Liver (tissue), 9 donors: Measurements from ENCODE around the gene CDC6. TPM values are rescaled to one million over a fixed set of nuclear protein-coding genes. Genes with fewer than 3 reads are reported as not detected.

Experiments
- DNase-seq: peaks from one replicate; pipeline ENCODE4 v3.0.0-alpha.2; 2017; ENCODE audit warnings: low spot score
- H3K27ac ChIP-seq, 2 donors: one replicate each; pipeline ENCODE4 v1.7.0; 2013; ENCODE audit warnings: inconsistent platforms in 2 of 2, low read length in 2 of 2, control low read depth in 1 of 2, low read depth in 1 of 2, mild to moderate bottlenecking in 1 of 2
- H3K27me3 ChIP-seq, 4 donors: one replicate each; pipeline versions ENCODE4 v1.6.1 to v1.7.0; 2013; ENCODE audit warnings: low read length in 3 of 4, inconsistent platforms in 1 of 4, mild to moderate bottlenecking in 1 of 4, moderate library complexity in 1 of 4; ENCODE audit not compliant: control insufficient read depth in 4 of 4, insufficient read depth in 4 of 4
- H3K36me3 ChIP-seq, 4 donors: one replicate each; pipeline versions ENCODE4 v1.6.1 to v1.7.0; 2013; ENCODE audit warnings: low read length in 3 of 4, mild to moderate bottlenecking in 3 of 4, low read depth in 1 of 4, moderate library complexity in 1 of 4; ENCODE audit not compliant: control insufficient read depth in 4 of 4, insufficient read depth in 3 of 4
- H3K4me1 ChIP-seq, 4 donors: one replicate each; pipeline versions ENCODE4 v1.6.1 to v1.7.0; 2013; ENCODE audit warnings: low read length in 3 of 4, mild to moderate bottlenecking in 3 of 4, moderate library complexity in 1 of 4; ENCODE audit not compliant: control insufficient read depth in 4 of 4, insufficient read depth in 4 of 4
- H3K4me3 ChIP-seq, 3 donors: one replicate each; pipeline versions ENCODE4 v1.6.1 to v1.7.0; 2013; ENCODE audit warnings: low read length in 3 of 3, control low read depth in 1 of 3, low read depth in 1 of 3, mild to moderate bottlenecking in 1 of 3
- H3K9ac ChIP-seq, 2 donors: one replicate each; pipeline ENCODE4 v1.7.0; 2013; ENCODE audit warnings: low read length in 2 of 2, mild to moderate bottlenecking in 2 of 2, moderate library complexity in 2 of 2, control low read depth in 1 of 2, low read depth in 1 of 2
- H3K9me3 ChIP-seq, 4 donors: one replicate each; pipeline versions ENCODE4 v1.6.1 to v1.7.0; 2013; ENCODE audit warnings: low read length in 3 of 4; ENCODE audit not compliant: control insufficient read depth in 4 of 4
- EGR1 ChIP-seq, 2 donors: IDR thresholded peaks; 2 replicates each; pipeline ENCODE4 v1.6.1; 2016 to 2018; ENCODE audit warnings: antibody characterized with exemption in 2 of 2, low read depth in 2 of 2
- FOXA1 ChIP-seq: IDR thresholded peaks from 2 replicates; pipeline ENCODE4 v1.6.1; 2016; ENCODE audit warnings: antibody characterized with exemption
- FOXA2 ChIP-seq: IDR thresholded peaks from 2 replicates; pipeline ENCODE4 v1.6.1; 2016; ENCODE audit warnings: antibody characterized with exemption
- GABPA ChIP-seq, 2 donors: IDR thresholded peaks in 1 of 2; conservative IDR thresholded peaks in 1 of 2; 2 replicates each; pipeline ENCODE4 v1.6.1; 2016; ENCODE audit warnings: antibody characterized with exemption in 2 of 2, mild to moderate bottlenecking in 1 of 2, moderate library complexity in 1 of 2
- HNF4A ChIP-seq, 2 donors: conservative IDR thresholded peaks; 2 replicates each; pipeline ENCODE4 v1.6.1; 2016; ENCODE audit warnings: antibody characterized with exemption in 2 of 2, mild to moderate bottlenecking in 2 of 2
- HNF4G ChIP-seq: IDR thresholded peaks from 2 replicates; pipeline ENCODE4 v1.6.1; 2016; ENCODE audit warnings: antibody characterized with exemption
- JUND ChIP-seq, 2 donors: IDR thresholded peaks; 2 replicates each; pipeline ENCODE4 v1.6.1; 2016; ENCODE audit warnings: antibody characterized with exemption in 2 of 2
- NR2F2 ChIP-seq: IDR thresholded peaks from 2 replicates; pipeline ENCODE4 v1.6.1; 2016; ENCODE audit warnings: antibody characterized with exemption
- RAD21 ChIP-seq, 2 donors: IDR thresholded peaks; 2 replicates each; pipeline ENCODE4 v1.6.1; 2016; ENCODE audit warnings: antibody characterized with exemption in 2 of 2, mild to moderate bottlenecking in 2 of 2
- RXRA ChIP-seq, 2 donors: IDR thresholded peaks; 2 replicates each; pipeline ENCODE4 v1.6.1; 2017 to 2018; ENCODE audit warnings: antibody characterized with exemption in 2 of 2, mild to moderate bottlenecking in 1 of 2
- SP1 ChIP-seq: IDR thresholded peaks from 2 replicates; pipeline ENCODE4 v1.6.1; 2018; ENCODE audit warnings: antibody characterized with exemption, mild to moderate bottlenecking
- TAF1 ChIP-seq: conservative IDR thresholded peaks from 2 replicates; pipeline ENCODE4 v1.6.1; 2016; ENCODE audit warnings: antibody characterized with exemption, mild to moderate bottlenecking
- YY1 ChIP-seq: IDR thresholded peaks from 2 replicates; pipeline ENCODE4 v1.6.1; 2016; ENCODE audit warnings: antibody characterized with exemption, mild to moderate bottlenecking
- WGBS: extraction: QIAGEN DNeasy Blood & Tissue Kit; methylation state at CpG from one replicate; pipeline ENCODE4 v1.1.7; 2013; 5-methylcytosine and 5-hydroxymethylcytosine counted together
- polyA plus RNA-seq, 2 donors: library from polyadenylated mRNA; stranded (reverse) in 1 of 2; unstranded in 1 of 2; fragments of 200-250 nt in 1 of 2; fragments of >200 nt in 1 of 2; fragmentation: Nextera tagmentation in 1 of 2; extraction: Ambion mirVana in 1 of 2; gene quantifications; one replicate each; pipeline versions ENCODE4 v1.2.1 to v1.2.3, GENCODE V29; 2013 to 2015
- total RNA-seq, 2 donors: library from RNA; depleted of rRNA; stranded (reverse); fragments of >200 nt; gene quantifications; one replicate each; pipeline ENCODE4 v1.2.3, GENCODE V29; 2014
- TF ChIP-seq, protein P1 (sequence below): IDR thresholded peaks from 2 replicates; pipeline ENCODE4 v1.6.1; 2016; ENCODE audit warnings: antibody characterized with exemption, mild to moderate bottlenecking
- TF ChIP-seq, protein P2 (sequence below): IDR thresholded peaks from 2 replicates; pipeline ENCODE4 v1.6.1; 2016; ENCODE audit warnings: antibody characterized with exemption
- TF ChIP-seq, protein P3 (sequence below): fragments of 150-350 bp; IDR thresholded peaks from 2 replicates; pipeline ENCODE4 v1.5.1; 2017; ENCODE audit warnings: improper control_type of control experiment, low read depth, low read length; ENCODE audit not compliant: missing input control
- TF ChIP-seq, protein P4 (sequence below): IDR thresholded peaks from 2 replicates; pipeline ENCODE4 v1.6.1; 2016; ENCODE audit warnings: antibody characterized with exemption
- TF ChIP-seq, protein P5 (sequence below): IDR thresholded peaks from 2 replicates; pipeline ENCODE4 v1.6.1; 2016; ENCODE audit warnings: antibody characterized with exemption
- donor health status: healthy.
- donor health status: healthy.
- donor health status: healthy.
- donor health status: healthy.
- donor health status: healthy.

CDC6 gene
- total and polyA plus RNA-seq, 4 donors = 0.54 to 16.5 (median 2.5) TPM

DNA sequence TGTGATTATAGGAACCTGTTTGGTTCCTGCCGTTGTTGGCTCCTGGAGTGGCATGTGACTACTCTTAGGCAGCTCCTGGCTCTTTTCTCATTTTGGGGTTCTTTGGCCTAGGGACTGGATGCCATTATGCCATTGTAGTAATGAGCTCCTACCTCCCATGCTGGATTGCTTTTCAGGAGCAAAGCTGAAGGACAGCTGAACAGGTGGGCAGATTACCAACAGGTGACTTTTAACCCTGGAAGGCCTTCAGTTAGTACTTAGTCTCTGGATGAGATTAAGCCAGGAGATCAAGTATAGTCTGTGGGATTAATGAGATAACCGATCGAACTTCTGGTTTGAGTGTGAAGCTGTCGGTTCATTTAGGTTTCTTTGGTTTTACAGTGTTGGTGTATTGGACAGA is 43.4 kb upstream of the CDC6 start (continued):
- TF ChIP-seq, protein P1, sequence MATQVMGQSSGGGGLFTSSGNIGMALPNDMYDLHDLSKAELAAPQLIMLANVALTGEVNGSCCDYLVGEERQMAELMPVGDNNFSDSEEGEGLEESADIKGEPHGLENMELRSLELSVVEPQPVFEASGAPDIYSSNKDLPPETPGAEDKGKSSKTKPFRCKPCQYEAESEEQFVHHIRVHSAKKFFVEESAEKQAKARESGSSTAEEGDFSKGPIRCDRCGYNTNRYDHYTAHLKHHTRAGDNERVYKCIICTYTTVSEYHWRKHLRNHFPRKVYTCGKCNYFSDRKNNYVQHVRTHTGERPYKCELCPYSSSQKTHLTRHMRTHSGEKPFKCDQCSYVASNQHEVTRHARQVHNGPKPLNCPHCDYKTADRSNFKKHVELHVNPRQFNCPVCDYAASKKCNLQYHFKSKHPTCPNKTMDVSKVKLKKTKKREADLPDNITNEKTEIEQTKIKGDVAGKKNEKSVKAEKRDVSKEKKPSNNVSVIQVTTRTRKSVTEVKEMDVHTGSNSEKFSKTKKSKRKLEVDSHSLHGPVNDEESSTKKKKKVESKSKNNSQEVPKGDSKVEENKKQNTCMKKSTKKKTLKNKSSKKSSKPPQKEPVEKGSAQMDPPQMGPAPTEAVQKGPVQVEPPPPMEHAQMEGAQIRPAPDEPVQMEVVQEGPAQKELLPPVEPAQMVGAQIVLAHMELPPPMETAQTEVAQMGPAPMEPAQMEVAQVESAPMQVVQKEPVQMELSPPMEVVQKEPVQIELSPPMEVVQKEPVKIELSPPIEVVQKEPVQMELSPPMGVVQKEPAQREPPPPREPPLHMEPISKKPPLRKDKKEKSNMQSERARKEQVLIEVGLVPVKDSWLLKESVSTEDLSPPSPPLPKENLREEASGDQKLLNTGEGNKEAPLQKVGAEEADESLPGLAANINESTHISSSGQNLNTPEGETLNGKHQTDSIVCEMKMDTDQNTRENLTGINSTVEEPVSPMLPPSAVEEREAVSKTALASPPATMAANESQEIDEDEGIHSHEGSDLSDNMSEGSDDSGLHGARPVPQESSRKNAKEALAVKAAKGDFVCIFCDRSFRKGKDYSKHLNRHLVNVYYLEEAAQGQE = no peak

DNA sequence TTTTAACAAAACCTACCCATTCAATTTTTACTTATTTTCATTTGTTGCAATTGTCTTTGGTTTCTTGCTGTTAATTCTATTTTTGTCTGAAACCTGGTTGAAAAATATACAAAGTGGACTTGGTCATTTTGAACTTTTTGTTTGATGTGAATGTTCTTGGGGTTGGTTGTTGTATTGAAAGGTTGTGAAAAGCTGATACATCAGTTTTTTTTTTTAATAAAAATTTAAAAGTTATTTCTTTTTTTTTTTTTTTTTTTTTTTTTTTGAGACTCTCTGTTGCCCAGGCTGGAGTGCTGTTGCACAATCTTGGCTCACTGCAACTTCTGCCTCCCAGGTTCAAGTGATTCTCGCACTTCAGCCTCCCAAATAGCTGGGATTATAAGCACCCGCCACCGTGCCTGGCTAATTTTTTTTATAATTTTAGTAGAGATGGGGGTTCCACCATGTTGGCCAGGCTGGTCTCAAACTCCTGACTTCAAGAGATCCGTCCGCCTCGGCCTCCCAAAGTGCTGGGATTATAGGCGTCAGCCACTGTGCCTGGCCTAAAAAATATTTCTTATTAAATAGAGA is 39.7 kb upstream of the CDC6 start:
- 72% methylated on average over 7 of the region's 7 CpGs for WGBS
- no peaks in the 10 kb centered on the region for H3K4me1 ChIP-seq

DNA sequence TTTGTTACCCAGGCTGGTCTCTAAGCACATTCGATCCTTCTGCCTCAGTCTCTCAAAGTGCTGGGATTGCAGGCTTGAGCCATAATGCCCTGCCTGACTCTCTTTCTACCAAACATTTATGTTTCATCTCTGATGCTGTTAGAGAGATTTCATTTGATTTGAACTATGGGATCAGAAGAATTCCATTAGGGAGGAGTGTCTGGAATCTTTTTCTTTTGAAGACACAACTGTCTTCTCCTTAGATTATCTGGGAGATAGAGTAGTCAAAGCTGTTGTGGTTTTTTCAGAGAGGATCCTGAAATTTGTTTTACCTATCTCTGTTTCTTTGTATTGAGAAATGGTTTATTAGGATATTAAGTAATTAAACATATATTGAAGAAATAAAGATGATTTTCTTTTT is 39.2 kb upstream of the CDC6 start:
- WGBS = 94% methylated on average over 1 of the region's 1 CpG
- TF ChIP-seq TAF1 = no peak
- TF ChIP-seq, protein P2, sequence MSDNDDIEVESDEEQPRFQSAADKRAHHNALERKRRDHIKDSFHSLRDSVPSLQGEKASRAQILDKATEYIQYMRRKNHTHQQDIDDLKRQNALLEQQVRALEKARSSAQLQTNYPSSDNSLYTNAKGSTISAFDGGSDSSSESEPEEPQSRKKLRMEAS = no peak
- TF ChIP-seq, protein P3, sequence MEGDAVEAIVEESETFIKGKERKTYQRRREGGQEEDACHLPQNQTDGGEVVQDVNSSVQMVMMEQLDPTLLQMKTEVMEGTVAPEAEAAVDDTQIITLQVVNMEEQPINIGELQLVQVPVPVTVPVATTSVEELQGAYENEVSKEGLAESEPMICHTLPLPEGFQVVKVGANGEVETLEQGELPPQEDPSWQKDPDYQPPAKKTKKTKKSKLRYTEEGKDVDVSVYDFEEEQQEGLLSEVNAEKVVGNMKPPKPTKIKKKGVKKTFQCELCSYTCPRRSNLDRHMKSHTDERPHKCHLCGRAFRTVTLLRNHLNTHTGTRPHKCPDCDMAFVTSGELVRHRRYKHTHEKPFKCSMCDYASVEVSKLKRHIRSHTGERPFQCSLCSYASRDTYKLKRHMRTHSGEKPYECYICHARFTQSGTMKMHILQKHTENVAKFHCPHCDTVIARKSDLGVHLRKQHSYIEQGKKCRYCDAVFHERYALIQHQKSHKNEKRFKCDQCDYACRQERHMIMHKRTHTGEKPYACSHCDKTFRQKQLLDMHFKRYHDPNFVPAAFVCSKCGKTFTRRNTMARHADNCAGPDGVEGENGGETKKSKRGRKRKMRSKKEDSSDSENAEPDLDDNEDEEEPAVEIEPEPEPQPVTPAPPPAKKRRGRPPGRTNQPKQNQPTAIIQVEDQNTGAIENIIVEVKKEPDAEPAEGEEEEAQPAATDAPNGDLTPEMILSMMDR = no peak
- TF ChIP-seq RXRA (IDR thresholded peaks at IDR 0.05) = no peak
- no peak for TF ChIP-seq HNF4A (conservative IDR thresholded peaks at IDR 0.05)
- no peak for TF ChIP-seq FOXA1
- TF ChIP-seq EGR1 (IDR thresholded peaks at IDR 0.05; ENCODE audit: low read depth in 2 of 2) = no peak
- TF ChIP-seq GABPA (IDR thresholded peaks at IDR 0.05 in 1 of 2, conservative IDR thresholded peaks at IDR 0.05 in 1 of 2) = no peak
- TF ChIP-seq, protein P4, sequence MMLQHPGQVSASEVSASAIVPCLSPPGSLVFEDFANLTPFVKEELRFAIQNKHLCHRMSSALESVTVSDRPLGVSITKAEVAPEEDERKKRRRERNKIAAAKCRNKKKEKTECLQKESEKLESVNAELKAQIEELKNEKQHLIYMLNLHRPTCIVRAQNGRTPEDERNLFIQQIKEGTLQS = no peak
- TF ChIP-seq SP1 = no peak
- TF ChIP-seq RAD21 (IDR thresholded peaks at IDR 0.05) = no peak
- no peak for TF ChIP-seq JUND (IDR thresholded peaks at IDR 0.05)
- TF ChIP-seq HNF4G = no peak
- no peak for TF ChIP-seq YY1
- TF ChIP-seq, protein P1 = no peak
- TF ChIP-seq, protein P5, sequence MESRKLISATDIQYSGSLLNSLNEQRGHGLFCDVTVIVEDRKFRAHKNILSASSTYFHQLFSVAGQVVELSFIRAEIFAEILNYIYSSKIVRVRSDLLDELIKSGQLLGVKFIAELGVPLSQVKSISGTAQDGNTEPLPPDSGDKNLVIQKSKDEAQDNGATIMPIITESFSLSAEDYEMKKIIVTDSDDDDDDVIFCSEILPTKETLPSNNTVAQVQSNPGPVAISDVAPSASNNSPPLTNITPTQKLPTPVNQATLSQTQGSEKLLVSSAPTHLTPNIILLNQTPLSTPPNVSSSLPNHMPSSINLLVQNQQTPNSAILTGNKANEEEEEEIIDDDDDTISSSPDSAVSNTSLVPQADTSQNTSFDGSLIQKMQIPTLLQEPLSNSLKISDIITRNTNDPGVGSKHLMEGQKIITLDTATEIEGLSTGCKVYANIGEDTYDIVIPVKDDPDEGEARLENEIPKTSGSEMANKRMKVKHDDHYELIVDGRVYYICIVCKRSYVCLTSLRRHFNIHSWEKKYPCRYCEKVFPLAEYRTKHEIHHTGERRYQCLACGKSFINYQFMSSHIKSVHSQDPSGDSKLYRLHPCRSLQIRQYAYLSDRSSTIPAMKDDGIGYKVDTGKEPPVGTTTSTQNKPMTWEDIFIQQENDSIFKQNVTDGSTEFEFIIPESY = no peak
- TF ChIP-seq FOXA2 = no peak
- no peak for TF ChIP-seq NR2F2
- Histone ChIP-seq H3K4me1 (no peaks in the 10 kb centered on the region), H3K9ac (no peak overlapping the region), H3K9me3 (no peaks in the 10 kb centered on the region), H3K27ac (no peak overlapping the region), H3K36me3 (peaks cover 0 to 2% (median 0%) of the 10 kb centered on the region in 4 donors), H3K4me3 (no peak overlapping the region), H3K27me3 (no peaks in the 10 kb centered on the region)
- no peak for DNase-seq

More for the DNA sequence above, 39.7 kb upstream of the CDC6 start:
- DNase-seq = no peak
- Histone ChIP-seq H3K9me3 (no peaks in the 10 kb centered on the region), H3K27me3 (no peaks in the 10 kb centered on the region), H3K27ac (no peak overlapping the region), H3K4me3 (no peak overlapping the region), H3K9ac (no peak overlapping the region), H3K36me3 (peaks cover 0 to 2% (median 0%) of the 10 kb centered on the region in 4 donors)
- TF ChIP-seq HNF4A (conservative IDR thresholded peaks at IDR 0.05) (peak in 1 of 2 donors; percentile 6), YY1 (no peak)
